GM11168 (cell line): Measurements from ENCODE around the gene LRRK2.
"Not testable (repeated sequence)": the region's sequence is repeated elsewhere in the genome, so short reads cannot be mapped to it uniquely, and the experiment has no call there.

Experiments used
- in situ Hi-C: fragments of 300-500 bp; cut with MboI; formaldehyde crosslinking; loops from one replicate; pipeline ENCODE4 v1.12.0; 2022; ENCODE audit warnings: low sequenced_read_pairs; ENCODE audit not compliant: unreplicated experiment

The LRRK2 gene

GRCh38 chr12:40378691-40379090 is 153.9 kb downstream of the LRRK2 start:
- in situ Hi-C loops, result no loop called here

GRCh38 chr12:40382217-40382616 is 157.4 kb downstream of the LRRK2 start:
- in situ Hi-C loops, result no loop called here

- in situ Hi-C loops, result not testable (repeated sequence)
These were observed 162.5 kb downstream of the LRRK2 start for GRCh38 chr12:40387279-40387678.

- in situ Hi-C loops, result no loop called here
These were observed 166.2 kb downstream of the LRRK2 start for GRCh38 chr12:40390980-40391379.

GRCh38 chr12:40393026-40393425 is 168.2 kb downstream of the LRRK2 start:
- in situ Hi-C loops, result no loop called here

GRCh38 chr12:40399656-40400055 is 174.9 kb downstream of the LRRK2 start:
- in situ Hi-C loops, result loop anchor here (25.0 kb wide), 1 partner anchor 513 kb away; no protein-coding TSS in a partner anchor

- in situ Hi-C loops, result loop anchor here (25.0 kb wide), 1 partner anchor 507 kb away; no protein-coding TSS in a partner anchor
These were observed 180.6 kb downstream of the LRRK2 start for GRCh38 chr12:40405419-40405818.
